Measurements from ENCODE around the gene HIPK1. TPM values are rescaled to one million over a fixed set of nuclear protein-coding genes. Genes with fewer than 3 reads are reported as not detected.

Gene HIPK1
- total and polyA plus RNA-seq, 4 experiments from 2014 or later = 4.4 to 110 (median 62.1) TPM

DNA sequence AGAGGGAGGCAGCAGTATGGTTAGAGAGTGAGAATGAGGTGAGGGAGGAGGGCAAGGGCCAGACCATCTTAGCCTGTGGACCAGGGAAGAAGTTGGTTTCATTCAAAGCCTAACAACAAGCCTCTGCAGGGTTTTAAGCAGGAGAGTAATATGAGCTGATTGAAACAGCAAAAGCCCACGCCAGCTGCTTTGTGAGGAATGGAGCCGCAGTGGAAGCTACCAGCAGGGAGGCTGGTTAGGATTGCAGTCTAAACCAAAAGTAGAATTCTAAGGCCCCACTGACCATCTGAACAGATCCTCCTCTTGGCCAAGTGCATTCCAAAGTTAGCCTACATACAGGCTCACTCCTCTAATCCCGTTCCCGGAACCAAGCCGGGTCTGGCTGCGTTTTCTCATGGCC, 94.9 kb downstream of the HIPK1 start:
- CTCF ChIA-PET (ENCODE audit: partially characterized antibody) = interaction anchor here (0.6 to 1.0 kb wide), 3 partner anchors 10 to 530 kb away, joined by 3 read pairs; no protein-coding TSS in a partner anchor
- H3K27ac ChIP-seq (ENCODE audit: low read depth, low read length) = no peak overlapping the region
- H3K36me3 Mint-ChIP-seq = no peaks in the 10 kb centered on the region
- DNase-seq = no peak
- no peak overlapping the region for H3K4me3 Mint-ChIP-seq
- H3K36me3 ChIP-seq (ENCODE audit: insufficient read depth, low read length) = no peaks in the 10 kb centered on the region
- H3K4me3 ChIP-seq (ENCODE audit: low read length in 2 of 2) = no peak overlapping the region
- no peak overlapping the region for H3K27ac Mint-ChIP-seq
- intact Hi-C loops (cut with micrococcal nuclease) = no loop called here
- H3K4me1 ChIP-seq (ENCODE audit: insufficient read depth, low read length) = no peaks in the 10 kb centered on the region
- no peaks in the 10 kb centered on the region for H3K4me1 Mint-ChIP-seq
- H3K27me3 Mint-ChIP-seq = peaks cover 0 to 1% of the 10 kb centered on the region in 2 donors
- no peaks in the 10 kb centered on the region for H3K27me3 ChIP-seq (ENCODE audit: insufficient read depth, low read length)
- POLR2A ChIA-PET (ENCODE audit: partially characterized antibody) = no interaction called here
- peaks cover 0 to 4% (median under 1%) of the 10 kb centered on the region in 8 donors for H3K9me3 Mint-ChIP-seq
- no peaks in the 10 kb centered on the region for H3K9me3 ChIP-seq (ENCODE audit: control insufficient read depth in 1 of 2, low read length in 2 of 2)

DNA sequence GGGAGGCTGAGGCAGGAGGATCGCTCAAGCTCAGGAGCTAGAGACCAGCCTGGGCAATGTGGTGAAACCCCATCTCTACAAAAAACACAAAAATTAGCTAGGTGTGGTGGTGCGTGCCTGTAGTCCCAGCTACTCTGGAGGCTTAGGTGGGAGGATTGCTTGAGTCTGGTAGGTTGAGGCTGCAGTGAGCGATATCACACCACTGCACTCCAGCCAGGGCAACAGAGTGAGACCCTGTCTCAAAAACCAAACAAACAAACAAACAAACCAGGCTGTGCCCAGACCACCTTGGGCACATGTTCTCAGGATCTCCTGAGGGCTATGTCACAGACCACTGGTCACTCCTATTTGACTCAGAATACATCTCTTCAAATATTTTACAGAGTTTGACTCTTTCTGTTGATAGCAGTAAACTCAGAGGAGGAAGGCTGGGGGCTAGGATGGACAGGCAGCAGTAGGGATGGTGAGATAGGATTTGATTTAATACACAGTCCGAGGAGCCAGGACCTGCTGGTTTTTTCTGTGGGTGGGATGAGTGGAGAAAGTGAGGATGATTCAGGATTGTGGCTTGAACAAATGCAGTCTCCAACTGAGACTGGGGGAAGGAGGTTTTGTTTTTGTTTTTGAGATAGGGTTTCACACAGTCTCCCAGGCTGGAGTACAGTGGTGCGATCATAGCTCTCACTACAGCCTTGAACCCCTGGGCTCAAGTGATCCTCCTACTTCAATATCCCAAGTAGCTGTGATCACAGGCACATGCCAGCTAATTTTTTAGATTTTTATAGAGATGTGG, 96.7 kb downstream of the HIPK1 start:
- H3K36me3 Mint-ChIP-seq = no peaks in the 10 kb centered on the region
- Histone ChIP-seq H3K9me3 (ENCODE audit: control insufficient read depth in 1 of 2, low read length in 2 of 2) (no peaks in the 10 kb centered on the region), H3K27me3 (ENCODE audit: insufficient read depth, low read length) (no peaks in the 10 kb centered on the region), H3K4me1 (ENCODE audit: insufficient read depth, low read length) (no peaks in the 10 kb centered on the region), H3K27ac (ENCODE audit: low read depth, low read length) (no peak overlapping the region), H3K36me3 (ENCODE audit: insufficient read depth, low read length) (no peaks in the 10 kb centered on the region), H3K4me3 (ENCODE audit: low read length in 2 of 2) (no peak overlapping the region)
- H3K9me3 Mint-ChIP-seq = no peaks in the 10 kb centered on the region
- CTCF ChIA-PET (ENCODE audit: partially characterized antibody) = no interaction called here
- H3K4me1 Mint-ChIP-seq = no peaks in the 10 kb centered on the region
- intact Hi-C loops (cut with micrococcal nuclease) = no loop called here
- H3K27me3 Mint-ChIP-seq = no peaks in the 10 kb centered on the region
- no peak for DNase-seq
- H3K27ac Mint-ChIP-seq = no peak overlapping the region
- POLR2A ChIA-PET (ENCODE audit: partially characterized antibody) = no interaction called here
- H3K4me3 Mint-ChIP-seq = no peak overlapping the region

DNA sequence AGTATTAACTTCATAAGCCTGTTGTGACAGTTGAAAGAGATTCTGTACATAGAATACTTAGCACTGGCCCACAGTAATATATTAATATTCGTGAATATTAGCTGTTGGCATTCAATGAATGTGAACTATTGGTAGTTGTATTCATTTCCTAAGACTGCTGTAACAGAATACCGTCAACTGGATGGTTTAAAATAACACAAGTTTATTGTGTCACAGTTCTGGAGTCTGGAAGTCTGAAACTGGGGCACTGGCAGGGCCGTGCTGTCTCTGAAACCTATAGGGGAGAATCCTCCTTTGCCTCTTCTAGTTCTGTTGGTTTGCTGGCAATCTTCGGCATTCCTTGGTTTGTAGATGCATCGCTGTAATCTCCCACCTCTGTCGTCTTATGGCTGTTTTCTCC, 97.7 kb downstream of the HIPK1 start:
- Mint-ChIP-seq H3K27me3 (no peaks in the 10 kb centered on the region), H3K4me3 (no peak overlapping the region), H3K36me3 (no peaks in the 10 kb centered on the region), H3K4me1 (no peaks in the 10 kb centered on the region), H3K27ac (no peak overlapping the region), H3K9me3 (no peaks in the 10 kb centered on the region)
- intact Hi-C loops (cut with micrococcal nuclease) = no loop called here
- Histone ChIP-seq H3K9me3 (ENCODE audit: control insufficient read depth in 1 of 2, low read length in 2 of 2) (no peaks in the 10 kb centered on the region), H3K27me3 (ENCODE audit: insufficient read depth, low read length) (no peaks in the 10 kb centered on the region), H3K36me3 (ENCODE audit: insufficient read depth, low read length) (no peaks in the 10 kb centered on the region), H3K4me3 (ENCODE audit: low read length in 2 of 2) (no peak overlapping the region), H3K4me1 (ENCODE audit: insufficient read depth, low read length) (no peaks in the 10 kb centered on the region), H3K27ac (ENCODE audit: low read depth, low read length) (no peak overlapping the region)
- POLR2A ChIA-PET (ENCODE audit: partially characterized antibody) = no interaction called here
- DNase-seq = no peak
- CTCF ChIA-PET (ENCODE audit: partially characterized antibody) = no interaction called here

Other genes with a start within 250 kb of the HIPK1 start
- gene PHTF1, start 169.8 kb upstream of the HIPK1 start, total RNA-seq = 1 to 10 TPM; 8.7 to 9.8 TPM
- 1 to 10 TPM; 7.2 to 9.5 TPM for gene PHTF1, start 169.8 kb upstream of the HIPK1 start, polyA plus RNA-seq
- 10 to 100 TPM; 58.7 to 60.2 TPM for gene RSBN1, start 116.8 kb upstream of the HIPK1 start, total RNA-seq
- 10 to 100 TPM; 41.1 to 52.0 TPM for gene RSBN1, start 116.8 kb upstream of the HIPK1 start, polyA plus RNA-seq
- 10 to 100 TPM; 32.2 to 33.7 TPM for gene PTPN22, start 57.6 kb upstream of the HIPK1 start, total RNA-seq
- 10 to 100 TPM; 38.1 to 66.1 TPM for gene PTPN22, start 57.6 kb upstream of the HIPK1 start, polyA plus RNA-seq
- 1 to 10 TPM; 1.3 to 2.1 TPM for gene BCL2L15, start 41.7 kb upstream of the HIPK1 start, total RNA-seq
- 1 to 10 TPM in 1 of 2 donors, under 1 TPM in 1; 0.75 to 1.3 TPM for gene BCL2L15, start 41.7 kb upstream of the HIPK1 start, polyA plus RNA-seq
- 10 to 100 TPM; 74.5 to 75.5 TPM for gene AP4B1, start 24.5 kb upstream of the HIPK1 start, total RNA-seq
- gene AP4B1, start 24.5 kb upstream of the HIPK1 start, polyA plus RNA-seq = 10 to 100 TPM in 1 of 2 donors, 1 to 10 TPM in 1; 8.9 to 12.9 TPM
- 1 to 10 TPM; 5.1 to 5.4 TPM for gene DCLRE1B, start 24.0 kb upstream of the HIPK1 start, total RNA-seq
- gene DCLRE1B, start 24.0 kb upstream of the HIPK1 start, polyA plus RNA-seq = 1 to 10 TPM; 2.8 to 5.3 TPM
- under 1 TPM; 0.42 to 0.70 TPM for gene OLFML3, start 50.1 kb downstream of the HIPK1 start, total RNA-seq
- gene OLFML3, start 50.1 kb downstream of the HIPK1 start, polyA plus RNA-seq = not detected
- not detected for gene SYT6, start 224.5 kb downstream of the HIPK1 start, total RNA-seq
- not detected for gene SYT6, start 224.5 kb downstream of the HIPK1 start, polyA plus RNA-seq

Measured in CD4-positive, alpha-beta memory T cell (primary cell).